ENCODE measurements around the gene LRRC17. TPM values are rescaled to one million over a fixed set of nuclear protein-coding genes. Genes with fewer than 3 reads are reported as not detected.

The LRRC17 gene
- total RNA-seq, 1 experiment from 2014 or later, result not detected

DNA sequence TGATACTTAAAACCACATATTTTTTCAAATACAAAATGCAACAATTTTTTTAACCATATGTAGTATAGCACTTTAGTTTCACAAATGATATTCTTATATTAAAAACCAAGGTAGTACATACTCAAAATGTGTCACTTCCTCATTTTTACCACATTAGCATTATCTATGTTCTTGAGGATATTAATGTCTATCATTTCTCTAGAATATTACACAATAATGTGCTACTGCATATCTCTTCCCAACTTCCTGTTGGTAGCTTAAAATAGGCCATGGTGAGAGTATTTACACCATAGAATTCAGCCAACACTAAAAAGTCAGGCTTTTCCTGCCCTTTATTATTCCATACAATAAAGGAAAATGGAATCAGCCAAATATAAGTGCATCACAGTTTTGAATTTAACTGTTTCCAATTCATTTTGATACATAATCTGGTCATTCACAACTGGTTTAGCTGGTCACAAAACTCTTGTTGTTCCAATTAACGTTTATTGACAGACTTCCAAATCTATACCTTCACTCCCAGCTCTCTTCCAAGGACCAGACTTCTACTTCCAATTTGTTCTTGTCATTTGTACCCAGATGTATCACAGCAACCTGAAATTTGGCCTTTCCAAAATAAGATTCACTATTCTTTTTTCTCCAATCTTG, 20.0 kb upstream of the LRRC17 start:
- no peak overlapping the region for H3K27ac ChIP-seq
- CTCF ChIA-PET, result no interaction called here

DNA sequence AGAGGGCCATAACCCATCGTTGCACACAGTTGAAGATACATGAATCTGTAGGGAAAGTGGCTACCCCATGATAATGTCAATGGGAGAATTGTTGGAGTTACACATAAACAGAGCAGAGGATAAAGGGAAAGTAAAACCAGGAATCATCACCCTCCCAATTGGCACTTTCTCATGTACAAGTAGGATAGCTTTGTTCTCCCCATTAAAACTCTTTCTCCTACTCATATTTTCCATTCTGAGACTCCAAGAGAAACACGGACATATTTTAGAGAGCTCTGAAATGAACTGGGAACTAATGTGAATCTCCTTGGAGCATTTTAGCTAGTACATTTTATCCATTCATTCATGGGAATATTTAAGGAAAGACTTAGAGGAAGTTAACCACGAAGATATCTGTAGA, 17.2 kb upstream of the LRRC17 start:
- intact Hi-C loops (cut with micrococcal nuclease; ENCODE audit: unreplicated experiment), result no loop called here
- ChIA-PET CTCF (no interaction called here), POLR2A (ENCODE audit: unreplicated experiment) (no interaction called here)
- DNase-seq, result no peak
- no TSS peak for BruUV-seq (replicated peaks)
- Histone ChIP-seq H3K4me1 (replicated peaks; ENCODE audit: insufficient read depth) (peaks cover 14% of the 10 kb centered on the region), H2AFZ (no peak overlapping the region), H3K27ac (no peak overlapping the region), H4K20me1 (ENCODE audit: insufficient read depth) (no peaks in the 10 kb centered on the region), H3K27me3 (ENCODE audit: insufficient read depth, low read depth) (no peaks in the 10 kb centered on the region), H3K9me2 (ENCODE audit: insufficient read depth) (no peaks in the 10 kb centered on the region), H3F3A (ENCODE audit: insufficient read depth, low read depth) (no peaks in the 10 kb centered on the region), H3K36me3 (ENCODE audit: low read depth) (no peaks in the 10 kb centered on the region), H3K9me3 (ENCODE audit: insufficient read depth, low read depth) (no peaks in the 10 kb centered on the region), H3K79me2 (ENCODE audit: low read depth) (no peaks in the 10 kb centered on the region), H3K4me3 (no peak overlapping the region), H3K4me2 (no peak overlapping the region)
- no peak for TF ChIP-seq EZH2 (IDR thresholded peaks at IDR 0.05; ENCODE audit: low read depth)
- TF ChIP-seq, protein P1, sequence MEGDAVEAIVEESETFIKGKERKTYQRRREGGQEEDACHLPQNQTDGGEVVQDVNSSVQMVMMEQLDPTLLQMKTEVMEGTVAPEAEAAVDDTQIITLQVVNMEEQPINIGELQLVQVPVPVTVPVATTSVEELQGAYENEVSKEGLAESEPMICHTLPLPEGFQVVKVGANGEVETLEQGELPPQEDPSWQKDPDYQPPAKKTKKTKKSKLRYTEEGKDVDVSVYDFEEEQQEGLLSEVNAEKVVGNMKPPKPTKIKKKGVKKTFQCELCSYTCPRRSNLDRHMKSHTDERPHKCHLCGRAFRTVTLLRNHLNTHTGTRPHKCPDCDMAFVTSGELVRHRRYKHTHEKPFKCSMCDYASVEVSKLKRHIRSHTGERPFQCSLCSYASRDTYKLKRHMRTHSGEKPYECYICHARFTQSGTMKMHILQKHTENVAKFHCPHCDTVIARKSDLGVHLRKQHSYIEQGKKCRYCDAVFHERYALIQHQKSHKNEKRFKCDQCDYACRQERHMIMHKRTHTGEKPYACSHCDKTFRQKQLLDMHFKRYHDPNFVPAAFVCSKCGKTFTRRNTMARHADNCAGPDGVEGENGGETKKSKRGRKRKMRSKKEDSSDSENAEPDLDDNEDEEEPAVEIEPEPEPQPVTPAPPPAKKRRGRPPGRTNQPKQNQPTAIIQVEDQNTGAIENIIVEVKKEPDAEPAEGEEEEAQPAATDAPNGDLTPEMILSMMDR (conservative IDR thresholded peaks at IDR 0.05), result no peak

More for the DNA sequence above, 20.0 kb upstream of the LRRC17 start:
- POLR2A ChIA-PET (ENCODE audit: unreplicated experiment), result no interaction called here
- BruUV-seq (replicated peaks), result no TSS peak
- peaks cover 5% of the 10 kb centered on the region; the same call in 1 of the 2 replicates for H3F3A ChIP-seq (ENCODE audit: insufficient read depth, low read depth)
- H3K4me3 ChIP-seq, result no peak overlapping the region
- DNase-seq, result no peak
- H3K36me3 ChIP-seq (ENCODE audit: low read depth), result no peaks in the 10 kb centered on the region
- no peaks in the 10 kb centered on the region for H3K27me3 ChIP-seq (ENCODE audit: insufficient read depth, low read depth)
- no peak overlapping the region for H3K4me2 ChIP-seq
- intact Hi-C loops (cut with micrococcal nuclease; ENCODE audit: unreplicated experiment), result no loop called here
- no peak overlapping the region for H2AFZ ChIP-seq
- TF ChIP-seq EZH2 (IDR thresholded peaks at IDR 0.05; ENCODE audit: low read depth), result no peak
- TF ChIP-seq, protein P1 (conservative IDR thresholded peaks at IDR 0.05), result no peak
- H4K20me1 ChIP-seq (ENCODE audit: insufficient read depth), result no peaks in the 10 kb centered on the region
- H3K9me2 ChIP-seq (ENCODE audit: insufficient read depth), result no peaks in the 10 kb centered on the region
- H3K79me2 ChIP-seq (ENCODE audit: low read depth), result no peaks in the 10 kb centered on the region
- no peaks in the 10 kb centered on the region for H3K9me3 ChIP-seq (ENCODE audit: insufficient read depth, low read depth)
- H3K4me1 ChIP-seq (replicated peaks; ENCODE audit: insufficient read depth), result peaks cover 14% of the 10 kb centered on the region

DNA sequence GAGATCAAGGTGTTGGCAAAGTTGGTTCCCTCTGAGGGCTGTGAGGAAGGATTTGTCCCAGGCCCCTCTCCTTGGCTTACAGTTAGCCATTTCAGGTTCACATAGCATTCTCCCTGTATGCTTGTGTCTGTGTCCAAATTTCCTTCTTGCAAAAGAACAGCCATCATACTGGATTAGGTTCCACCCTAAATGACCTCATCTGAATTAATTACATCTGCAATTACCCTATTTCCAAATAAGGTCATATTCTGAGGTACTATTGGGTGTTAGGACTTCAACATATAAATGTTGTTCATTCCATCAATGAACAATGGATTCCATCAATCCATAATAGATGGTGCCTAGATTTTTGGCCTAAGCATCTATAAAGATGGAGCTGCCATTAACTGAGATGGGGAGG, 16.2 kb upstream of the LRRC17 start:
- no peak for DNase-seq
- Histone ChIP-seq H3K79me2 (ENCODE audit: low read depth) (no peaks in the 10 kb centered on the region), H3K4me2 (no peak overlapping the region), H3K4me1 (replicated peaks; ENCODE audit: insufficient read depth) (peaks cover 13% of the 10 kb centered on the region), H3F3A (ENCODE audit: insufficient read depth, low read depth) (no peaks in the 10 kb centered on the region), H4K20me1 (ENCODE audit: insufficient read depth) (no peaks in the 10 kb centered on the region), H3K36me3 (ENCODE audit: low read depth) (no peaks in the 10 kb centered on the region), H3K27me3 (ENCODE audit: insufficient read depth, low read depth) (no peaks in the 10 kb centered on the region), H3K27ac (no peak overlapping the region), H2AFZ (no peak overlapping the region), H3K9me2 (ENCODE audit: insufficient read depth) (no peaks in the 10 kb centered on the region), H3K4me3 (no peak overlapping the region), H3K9me3 (ENCODE audit: insufficient read depth, low read depth) (no peaks in the 10 kb centered on the region)
- intact Hi-C loops (cut with micrococcal nuclease; ENCODE audit: unreplicated experiment), result no loop called here
- TF ChIP-seq EZH2 (IDR thresholded peaks at IDR 0.05; ENCODE audit: low read depth), result no peak
- TF ChIP-seq, protein P1 (conservative IDR thresholded peaks at IDR 0.05), result no peak
- POLR2A ChIA-PET (ENCODE audit: unreplicated experiment), result interaction anchor here (0.8 kb wide), 1 partner anchor 88 kb away, joined by 4 read pairs; no protein-coding TSS in a partner anchor
- no TSS peak for BruUV-seq (replicated peaks)
- CTCF ChIA-PET, result no interaction called here
